ENCODE measurements around the gene POLR2L.
A peak's percentile ranks its signal among the peaks of the same experiment; 100 is the strongest.

Gene POLR2L

GRCh38 chr11:803770-804598 is 38.3 kb downstream of the POLR2L start:
- peak overlapping the region; percentile 85 for H3K9ac ChIP-seq (ENCODE audit: low read length)
- no peaks in the 10 kb centered on the region for H3K9me3 ChIP-seq (replicated peaks; ENCODE audit: insufficient read depth, low read length)
- H3K27ac ChIP-seq (ENCODE audit: low read length) = no peak overlapping the region; the same call in 1 of the 2 replicates
- no peaks in the 10 kb centered on the region for H3K36me3 ChIP-seq (replicated peaks; ENCODE audit: insufficient read depth, low read length)
- no peaks in the 10 kb centered on the region for H4K20me1 ChIP-seq (ENCODE audit: insufficient read depth, low read length)
- H3K4me3 ChIP-seq (ENCODE audit: low read length) = peak overlapping the region; percentile 95
- DNase-seq = no peak
- H3K27me3 ChIP-seq (replicated peaks; ENCODE audit: insufficient read depth, low read length) = no peaks in the 10 kb centered on the region
- H3K4me1 ChIP-seq (ENCODE audit: low read length) = peaks cover 8% of the 10 kb centered on the region; the same call in 1 of the 2 replicates
- peak overlapping the region; percentile 98 for H3K4me2 ChIP-seq (ENCODE audit: low read depth, low read length)
- TF ChIP-seq EZH2 (optimal IDR thresholded peaks at IDR 0.05; ENCODE audit: low read depth, low read length) (no peak), EZH2phosphoT487 (IDR thresholded peaks at IDR 0.05; ENCODE audit: low read length) (no peak)
- H3F3A ChIP-seq (ENCODE audit: insufficient read depth, low read length) = peaks cover 13% of the 10 kb centered on the region
- H3K79me2 ChIP-seq (ENCODE audit: low read length) = peaks cover 42% of the 10 kb centered on the region
- H2AFZ ChIP-seq (ENCODE audit: low read length) = peak overlapping the region; percentile 74
- no peaks in the 10 kb centered on the region for H3K9me2 ChIP-seq (replicated peaks; ENCODE audit: insufficient read depth, low read length)

GRCh38 chr11:803467-803742 is 38.9 kb downstream of the POLR2L start:
- peak overlapping the region; percentile 98; the same call in 1 of the 2 replicates for H3K4me2 ChIP-seq (ENCODE audit: low read depth, low read length)
- no peaks in the 10 kb centered on the region for H3K27me3 ChIP-seq (replicated peaks; ENCODE audit: insufficient read depth, low read length)
- no peak overlapping the region for H3K27ac ChIP-seq (ENCODE audit: low read length)
- peaks cover 6% of the 10 kb centered on the region; the same call in 1 of the 2 replicates for H3K4me1 ChIP-seq (ENCODE audit: low read length)
- H4K20me1 ChIP-seq (ENCODE audit: insufficient read depth, low read length) = no peaks in the 10 kb centered on the region
- H3K79me2 ChIP-seq (ENCODE audit: low read length) = peaks cover 36% of the 10 kb centered on the region
- TF ChIP-seq CTCF (IDR thresholded peaks at IDR 0.05; ENCODE audit: low read length) = no peak
- TF ChIP-seq EZH2phosphoT487 (IDR thresholded peaks at IDR 0.05; ENCODE audit: low read length) = no peak
- no peak for TF ChIP-seq EZH2 (optimal IDR thresholded peaks at IDR 0.05; ENCODE audit: low read depth, low read length)
- H3K9me2 ChIP-seq (replicated peaks; ENCODE audit: insufficient read depth, low read length) = no peaks in the 10 kb centered on the region
- no peak overlapping the region for H2AFZ ChIP-seq (ENCODE audit: low read length)
- H3F3A ChIP-seq (ENCODE audit: insufficient read depth, low read length) = peaks cover 13% of the 10 kb centered on the region
- no peak overlapping the region for H3K9ac ChIP-seq (ENCODE audit: low read length)
- H3K36me3 ChIP-seq (replicated peaks; ENCODE audit: insufficient read depth, low read length) = no peaks in the 10 kb centered on the region
- DNase-seq = no peak
- H3K9me3 ChIP-seq (replicated peaks; ENCODE audit: insufficient read depth, low read length) = no peaks in the 10 kb centered on the region
- H3K4me3 ChIP-seq (ENCODE audit: low read length) = peak overlapping the region; percentile 95; the same call in 1 of the 2 replicates

GRCh38 chr11:802693-803466 is 39.4 kb downstream of the POLR2L start:
- H3K4me2 ChIP-seq (ENCODE audit: low read depth, low read length) = peak overlapping the region; percentile 2; the same call in 1 of the 2 replicates
- H3K79me2 ChIP-seq (ENCODE audit: low read length) = peaks cover 33% of the 10 kb centered on the region
- DNase-seq = no peak
- H3K27ac ChIP-seq (ENCODE audit: low read length) = no peak overlapping the region
- no peaks in the 10 kb centered on the region for H3K9me3 ChIP-seq (replicated peaks; ENCODE audit: insufficient read depth, low read length)
- no peak overlapping the region for H2AFZ ChIP-seq (ENCODE audit: low read length)
- H3K4me1 ChIP-seq (ENCODE audit: low read length) = 0 out of 2 replicates have a peak, but pooled peaks cover 5% of the 10 kb centered on the region
- no peaks in the 10 kb centered on the region for H3K36me3 ChIP-seq (replicated peaks; ENCODE audit: insufficient read depth, low read length)
- H3K9me2 ChIP-seq (replicated peaks; ENCODE audit: insufficient read depth, low read length) = no peaks in the 10 kb centered on the region
- H3F3A ChIP-seq (ENCODE audit: insufficient read depth, low read length) = peaks cover 14% of the 10 kb centered on the region
- TF ChIP-seq CTCF (IDR thresholded peaks at IDR 0.05; ENCODE audit: low read length) = no peak
- TF ChIP-seq EZH2 (optimal IDR thresholded peaks at IDR 0.05; ENCODE audit: low read depth, low read length) = no peak
- no peak for TF ChIP-seq EZH2phosphoT487 (IDR thresholded peaks at IDR 0.05; ENCODE audit: low read length)
- H4K20me1 ChIP-seq (ENCODE audit: insufficient read depth, low read length) = no peaks in the 10 kb centered on the region
- no peak overlapping the region for H3K4me3 ChIP-seq (ENCODE audit: low read length)
- H3K27me3 ChIP-seq (replicated peaks; ENCODE audit: insufficient read depth, low read length) = no peaks in the 10 kb centered on the region
- no peak overlapping the region for H3K9ac ChIP-seq (ENCODE audit: low read length)
